GM12878 (cell line): ENCODE results near the gene OPCML.

Experiments
- HDAC2 ChIP-seq: fragments of 200-600 bp; sonication (generic); IDR thresholded peaks from 2 replicates; pipeline ENCODE4 v1.6.1; 2017
- TF ChIP-seq, protein P1 (sequence below): IDR thresholded peaks from 2 replicates; pipeline ENCODE4 v1.6.1; 2012; ENCODE audit warnings: low read depth, low read length, improper control_type of control experiment

DNA sequence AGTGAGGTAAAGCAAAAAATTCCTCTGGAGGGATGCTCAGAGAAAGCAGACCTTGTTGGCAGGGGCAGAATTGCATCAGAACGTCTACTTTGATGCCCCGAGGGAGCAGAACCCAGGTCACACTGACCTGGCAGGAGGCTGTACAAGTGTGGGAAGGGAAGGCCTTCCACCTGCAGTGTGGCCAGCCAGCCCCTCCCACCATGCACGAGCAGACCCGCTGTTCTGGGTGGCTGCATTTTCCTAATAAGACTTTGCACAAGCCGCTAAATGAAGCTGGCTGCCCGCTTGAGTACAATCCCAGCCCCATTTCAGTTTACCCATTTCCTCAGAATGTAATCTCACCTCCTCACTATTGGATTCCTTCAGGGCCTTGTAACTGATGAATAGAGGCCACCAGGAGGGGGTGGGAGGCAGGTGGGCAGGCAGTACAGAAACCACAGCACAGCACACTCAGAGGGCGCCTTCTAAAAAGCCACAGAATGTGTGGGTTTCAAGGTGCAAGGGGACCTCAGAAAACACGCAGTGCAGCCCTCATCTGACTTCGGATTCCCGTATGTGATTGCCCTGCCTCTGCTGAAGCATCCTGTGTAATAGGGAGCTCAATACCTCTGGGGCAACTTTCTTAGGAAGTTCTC, 316.6 kb downstream of the OPCML start:
- TF ChIP-seq, protein P1, sequence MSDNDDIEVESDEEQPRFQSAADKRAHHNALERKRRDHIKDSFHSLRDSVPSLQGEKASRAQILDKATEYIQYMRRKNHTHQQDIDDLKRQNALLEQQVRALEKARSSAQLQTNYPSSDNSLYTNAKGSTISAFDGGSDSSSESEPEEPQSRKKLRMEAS, result no peak
- no peak for TF ChIP-seq HDAC2
